ENCODE results near the gene CAMK2N1. TPM values are rescaled to one million over a fixed set of nuclear protein-coding genes. Genes with fewer than 3 reads are reported as not detected.

Gene CAMK2N1
- total and polyA plus RNA-seq, 4 donors: 36.4 to 385 (median 197) TPM

GRCh38 chr1:20439282-20439681, 46.7 kb downstream of the CAMK2N1 start:
- no peak overlapping the region for H3K27ac ChIP-seq (ENCODE audit: low read depth, low read length)
- no peak overlapping the region for H3K4me3 ChIP-seq (ENCODE audit: low read depth, low read length)
- H3K4me1 ChIP-seq (ENCODE audit: control insufficient read depth, insufficient read depth, low read length): peaks cover 5% of the 10 kb centered on the region
- no peaks in the 10 kb centered on the region for H3K27me3 ChIP-seq (ENCODE audit: control insufficient read depth, insufficient read depth, low read length)
- DNase-seq (ENCODE audit: low read depth in 4 of 6, low spot score in 6 of 6): no peak
- no peaks in the 10 kb centered on the region for H3K36me3 ChIP-seq (ENCODE audit: control insufficient read depth, insufficient read depth, low read length)
- no peaks in the 10 kb centered on the region for H3K9me3 ChIP-seq (ENCODE audit: control insufficient read depth, insufficient read depth, low read length)

- no peak overlapping the region for H3K27ac ChIP-seq (ENCODE audit: low read depth, low read length)
- H3K4me3 ChIP-seq (ENCODE audit: low read depth, low read length): no peak overlapping the region
- WGBS (ENCODE audit: insufficient coverage): 100% methylated on average over 1 of the region's 2 CpGs
Observed at GRCh38 chr1:20437640-20438039, 48.4 kb downstream of the CAMK2N1 start.

GRCh38 chr1:20432891-20433290, 53.1 kb downstream of the CAMK2N1 start:
- H3K27ac ChIP-seq (ENCODE audit: low read depth, low read length): no peak overlapping the region
- no peak overlapping the region for H3K4me3 ChIP-seq (ENCODE audit: low read depth, low read length)
- DNase-seq (ENCODE audit: low read depth in 4 of 6, low spot score in 6 of 6): no peak
- no peaks in the 10 kb centered on the region for H3K27me3 ChIP-seq (ENCODE audit: control insufficient read depth, insufficient read depth, low read length)
- no peaks in the 10 kb centered on the region for H3K9me3 ChIP-seq (ENCODE audit: control insufficient read depth, insufficient read depth, low read length)
- H3K4me1 ChIP-seq (ENCODE audit: control insufficient read depth, insufficient read depth, low read length): peaks cover 23% of the 10 kb centered on the region
- no peaks in the 10 kb centered on the region for H3K36me3 ChIP-seq (ENCODE audit: control insufficient read depth, insufficient read depth, low read length)
- WGBS (ENCODE audit: insufficient coverage): 63% methylated on average over 1 of the region's 4 CpGs

More at GRCh38 chr1:20437640-20438039, 48.4 kb downstream of the CAMK2N1 start:
- Histone ChIP-seq H3K27me3 (ENCODE audit: control insufficient read depth, insufficient read depth, low read length) (no peaks in the 10 kb centered on the region), H3K36me3 (ENCODE audit: control insufficient read depth, insufficient read depth, low read length) (no peaks in the 10 kb centered on the region), H3K9me3 (ENCODE audit: control insufficient read depth, insufficient read depth, low read length) (no peaks in the 10 kb centered on the region), H3K4me1 (ENCODE audit: control insufficient read depth, insufficient read depth, low read length) (no peaks in the 10 kb centered on the region)
- no peak for DNase-seq (ENCODE audit: low read depth in 4 of 6, low spot score in 6 of 6)

Other genes with a start within 250 kb of the CAMK2N1 start
- gene VWA5B1, start 195.3 kb downstream of the CAMK2N1 start, total RNA-seq: 10 to 100 TPM in 1 of 2 donors, 1 to 10 TPM in 1; 2.2 to 10.4 TPM
- 1 to 10 TPM; 4.5 to 6.1 TPM for gene VWA5B1, start 195.3 kb downstream of the CAMK2N1 start, polyA plus RNA-seq (ENCODE audit: insufficient read length in 2 of 2)
- gene MUL1, start 21.9 kb upstream of the CAMK2N1 start, total RNA-seq: 10 to 100 TPM; 23.6 to 31.7 TPM
- gene MUL1, start 21.9 kb upstream of the CAMK2N1 start, polyA plus RNA-seq (ENCODE audit: insufficient read length in 2 of 2): 10 to 100 TPM; 30.9 to 34.4 TPM
- 1 to 10 TPM; 3.0 TPM for gene FAM43B, start 66.4 kb upstream of the CAMK2N1 start, total RNA-seq
- gene FAM43B, start 66.4 kb upstream of the CAMK2N1 start, polyA plus RNA-seq (ENCODE audit: insufficient read length in 2 of 2): 10 to 100 TPM; 14.1 to 14.4 TPM
- gene CDA, start 102.9 kb upstream of the CAMK2N1 start, total RNA-seq: 1 to 10 TPM in 1 of 2 donors, under 1 TPM in 1; 0.61 to 1.8 TPM
- gene CDA, start 102.9 kb upstream of the CAMK2N1 start, polyA plus RNA-seq (ENCODE audit: insufficient read length in 2 of 2): under 1 TPM; 0.57 to 0.99 TPM
- 100 to 1,000 TPM; 106 to 125 TPM for gene PINK1, start 147.2 kb upstream of the CAMK2N1 start, total RNA-seq
- 100 to 1,000 TPM; 153 to 164 TPM for gene PINK1, start 147.2 kb upstream of the CAMK2N1 start, polyA plus RNA-seq (ENCODE audit: insufficient read length in 2 of 2)
- gene DDOST, start 175.2 kb upstream of the CAMK2N1 start, total RNA-seq: 100 to 1,000 TPM; 124 to 205 TPM
- 100 to 1,000 TPM; 140 to 170 TPM for gene DDOST, start 175.2 kb upstream of the CAMK2N1 start, polyA plus RNA-seq (ENCODE audit: insufficient read length in 2 of 2)
- 1 to 10 TPM; 3.9 to 4.2 TPM for gene KIF17, start 231.8 kb upstream of the CAMK2N1 start, total RNA-seq
- gene KIF17, start 231.8 kb upstream of the CAMK2N1 start, polyA plus RNA-seq (ENCODE audit: insufficient read length in 2 of 2): 10 to 100 TPM in 1 of 2 donors, 1 to 10 TPM in 1; 9.3 to 12.6 TPM
- gene SH2D5, start 246.5 kb upstream of the CAMK2N1 start, total RNA-seq: 1 to 10 TPM; 1.5 to 4.0 TPM
- 1 to 10 TPM; 6.2 to 8.7 TPM for gene SH2D5, start 246.5 kb upstream of the CAMK2N1 start, polyA plus RNA-seq (ENCODE audit: insufficient read length in 2 of 2)

All from spinal cord (tissue), 10 donors.